ENCODE measurements around the gene SERPINA9.

- no peak for TF ChIP-seq CTCF (IDR thresholded peaks at IDR 0.05)
- TF ChIP-seq GATA3 (IDR thresholded peaks at IDR 0.05; ENCODE audit: borderline replicate concordance) = no peak
- TF ChIP-seq EP300 (IDR thresholded peaks at IDR 0.05) = no peak
- TF ChIP-seq BCL3 (IDR thresholded peaks at IDR 0.05) = no peak
- no peak for TF ChIP-seq ZFP36 (IDR thresholded peaks at IDR 0.05; ENCODE audit: borderline replicate concordance, partially characterized antibody)
- TF ChIP-seq POLR2A (IDR thresholded peaks at IDR 0.05; ENCODE audit: low read length) = no peak
- TF ChIP-seq USF2 (IDR thresholded peaks at IDR 0.05) = no peak
- no peak for TF ChIP-seq RNF2 (IDR thresholded peaks at IDR 0.05; ENCODE audit: borderline replicate concordance, low read depth)
These were observed 31.0 kb downstream of the SERPINA9 start for GRCh38 chr14:94445003-94445402.

Measured in A549 (cell line).